Esophagus (tissue), 2 donors: ENCODE results near the gene SESTD1. TPM values are rescaled to one million over a fixed set of nuclear protein-coding genes. Genes with fewer than 3 reads are reported as not detected.
"Not testable (repeated sequence)": the region's sequence is repeated elsewhere in the genome, so short reads cannot be mapped to it uniquely, and the experiment has no call there.

ENCODE experiments used
- H3K27ac ChIP-seq, 2 donors: one replicate each; pipeline ENCODE4 v1.5.1; 2013; ENCODE audit warnings: low read depth in 2 of 2, mild to moderate bottlenecking in 2 of 2, inconsistent platforms in 1 of 2, low read length in 1 of 2, moderate library complexity in 1 of 2
- H3K27me3 ChIP-seq, 2 donors: one replicate each; pipeline ENCODE4 v1.6.1; 2013; ENCODE audit warnings: low read length in 2 of 2, control low read depth in 1 of 2, mild to moderate bottlenecking in 1 of 2; ENCODE audit not compliant: insufficient read depth in 2 of 2, control insufficient read depth in 1 of 2
- H3K36me3 ChIP-seq, 2 donors: one replicate each; pipeline ENCODE4 v1.6.1; 2013; ENCODE audit warnings: low read length in 1 of 2; ENCODE audit not compliant: control insufficient read depth in 2 of 2, insufficient read depth in 2 of 2
- H3K4me1 ChIP-seq, 2 donors: one replicate each; pipeline ENCODE4 v1.6.1; 2013; ENCODE audit warnings: low read length in 1 of 2; ENCODE audit not compliant: control insufficient read depth in 2 of 2, insufficient read depth in 2 of 2
- H3K4me3 ChIP-seq, 2 donors: one replicate each; pipeline ENCODE4 v1.5.1; 2013; ENCODE audit warnings: low read length in 2 of 2, mild to moderate bottlenecking in 2 of 2, low read depth in 1 of 2, moderate library complexity in 1 of 2
- H3K9me3 ChIP-seq, 2 donors: one replicate each; pipeline ENCODE4 v1.6.1; 2013; ENCODE audit warnings: mild to moderate bottlenecking in 2 of 2, low read depth in 1 of 2, low read length in 1 of 2, moderate library complexity in 1 of 2; ENCODE audit not compliant: control insufficient read depth in 2 of 2, insufficient read depth in 1 of 2
- WGBS, 2 donors: extraction: QIAGEN DNeasy Blood & Tissue Kit; methylation state at CpG; one replicate each; pipeline ENCODE4 v1.1.7; 2013; 5-methylcytosine and 5-hydroxymethylcytosine counted together
- polyA plus RNA-seq, 2 donors: library from polyadenylated mRNA; stranded (reverse); fragments of 200-250 nt; gene quantifications; one replicate each; pipeline ENCODE4 v1.2.3, GENCODE V29; 2013
- donor health status: healthy with polysubstance abuse.
- donor health status: Bipolar disorder and iron deficiency.

SESTD1 gene
- polyA plus RNA-seq, 2 donors = 3.0 to 7.6 TPM

DNA sequence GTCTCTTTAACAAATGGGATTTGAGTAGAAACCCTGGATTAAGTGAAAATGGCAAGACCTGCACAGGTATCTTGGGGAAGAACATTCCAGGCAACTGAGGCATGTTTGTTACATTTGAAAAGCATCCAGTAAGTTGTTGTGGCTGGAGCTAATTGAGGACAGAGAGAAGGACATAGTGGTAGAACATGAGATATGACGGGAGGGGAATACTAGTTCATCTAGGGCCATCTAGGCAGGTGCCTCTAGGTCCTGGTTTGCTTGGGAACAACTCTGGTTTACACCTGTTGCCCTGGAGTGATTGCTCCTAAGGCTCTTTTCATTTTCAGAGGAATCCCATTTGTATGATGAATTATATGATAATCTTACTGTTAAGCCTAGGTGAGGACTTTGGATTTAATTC is 194.9 kb downstream of the SESTD1 start:
- no peaks in the 10 kb centered on the region for H3K9me3 ChIP-seq
- no peaks in the 10 kb centered on the region for H3K27me3 ChIP-seq
- no peaks in the 10 kb centered on the region for H3K4me1 ChIP-seq
- no peaks in the 10 kb centered on the region for H3K36me3 ChIP-seq
- no peak overlapping the region for H3K4me3 ChIP-seq
- WGBS, 2 donors = 70 to 88% methylated on average over 1 of the region's 1 CpG
- no peak overlapping the region for H3K27ac ChIP-seq

DNA sequence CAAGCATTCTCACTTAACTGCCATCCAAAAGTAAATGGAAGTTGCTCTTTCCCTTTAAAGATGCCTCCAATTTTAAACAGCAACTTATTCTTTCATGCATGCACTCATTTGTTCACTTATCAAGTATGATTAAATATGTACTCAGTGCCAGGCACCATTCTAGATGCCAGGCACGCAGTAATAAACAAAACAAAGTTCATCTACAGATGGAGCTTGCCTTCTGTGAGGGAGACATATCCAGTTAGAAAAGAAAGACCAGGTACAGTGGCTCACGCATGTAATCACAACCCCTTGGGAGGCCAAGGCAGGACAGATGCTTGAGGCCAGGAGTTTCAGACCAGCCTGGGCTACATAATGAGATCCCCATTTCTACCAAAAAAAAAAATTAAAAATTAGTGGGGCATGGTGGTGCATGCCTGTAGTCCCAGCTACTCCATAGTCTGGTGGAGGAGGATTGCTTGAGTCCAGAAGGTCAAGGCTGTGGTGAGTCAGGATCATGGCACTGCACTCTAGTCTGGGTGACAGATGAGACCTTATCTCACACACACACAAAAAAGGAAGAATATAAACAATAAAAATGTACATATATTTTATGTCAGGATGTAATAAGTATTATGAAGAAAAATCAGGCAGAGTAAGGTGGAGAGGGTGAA is 195.5 kb downstream of the SESTD1 start:
- Histone ChIP-seq H3K4me3 (no peak overlapping the region), H3K36me3 (no peaks in the 10 kb centered on the region), H3K9me3 (no peaks in the 10 kb centered on the region), H3K4me1 (no peaks in the 10 kb centered on the region), H3K27ac (no peak overlapping the region), H3K27me3 (no peaks in the 10 kb centered on the region)
- WGBS, 2 donors = 55 to 67% methylated on average over 2 of the region's 2 CpGs

DNA sequence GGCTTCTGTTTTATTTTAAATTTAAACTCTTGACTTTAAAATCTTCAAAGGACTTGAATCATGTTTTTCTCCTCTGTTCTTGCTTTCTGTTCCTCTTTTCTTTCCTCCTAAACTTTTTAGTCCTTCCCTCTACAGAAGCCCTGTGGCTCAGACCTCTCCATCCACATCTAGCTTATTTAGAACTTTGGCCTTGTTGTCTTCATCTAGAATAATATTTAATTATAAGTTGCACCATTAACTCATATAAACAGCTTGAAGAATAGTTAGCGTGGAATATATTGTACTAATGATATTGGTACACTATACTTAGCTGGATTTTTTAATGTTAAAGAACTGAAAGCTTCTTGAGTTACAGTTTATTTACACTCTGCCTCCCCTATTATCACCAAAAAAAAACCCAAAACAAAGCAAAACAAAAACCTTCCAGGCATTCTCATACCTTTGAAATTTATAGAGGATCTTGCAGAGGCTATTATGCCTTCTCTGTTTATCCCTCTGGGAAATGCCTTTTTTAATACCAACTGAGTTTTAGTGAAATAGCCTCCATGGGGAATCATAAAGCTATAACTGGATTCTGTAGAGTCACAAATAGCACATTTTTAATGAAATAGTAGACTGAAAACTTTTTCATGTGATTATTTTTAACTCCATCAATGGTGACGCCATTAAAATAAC is 205.5 kb downstream of the SESTD1 start:
- Histone ChIP-seq H3K9me3 (no peaks in the 10 kb centered on the region), H3K4me3 (no peak overlapping the region), H3K36me3 (no peaks in the 10 kb centered on the region), H3K27me3 (no peaks in the 10 kb centered on the region), H3K4me1 (no peaks in the 10 kb centered on the region), H3K27ac (no peak overlapping the region)
- 88 to 92% methylated on average over 2 of the region's 2 CpGs for WGBS, 2 donors

DNA sequence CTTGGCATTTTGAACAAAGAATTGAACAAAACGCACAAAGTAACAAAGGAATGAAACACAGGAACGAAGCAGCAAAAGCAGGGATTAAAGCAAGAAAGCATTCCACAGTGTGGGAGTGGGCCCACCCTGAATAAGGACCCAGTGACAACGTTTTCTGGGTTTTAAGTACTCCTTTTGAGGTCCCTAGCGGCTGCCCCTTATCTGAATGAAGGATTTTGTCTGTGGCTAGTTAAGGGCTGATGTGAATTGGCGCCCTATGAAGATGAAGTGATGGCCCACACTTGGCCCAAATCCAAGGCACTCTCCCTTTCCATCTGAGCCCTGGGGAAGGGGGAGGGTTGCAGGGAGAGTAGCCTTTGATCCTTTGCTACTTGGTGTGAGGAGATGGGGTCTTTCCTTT is 206.9 kb downstream of the SESTD1 start:
- Histone ChIP-seq H3K4me1 (no peaks in the 10 kb centered on the region), H3K27ac (no peak overlapping the region), H3K4me3 (no peak overlapping the region), H3K36me3 (no peaks in the 10 kb centered on the region), H3K9me3 (no peaks in the 10 kb centered on the region), H3K27me3 (no peaks in the 10 kb centered on the region)
- WGBS, 2 donors = 81 to 82% methylated on average over 5 of the region's 5 CpGs

DNA sequence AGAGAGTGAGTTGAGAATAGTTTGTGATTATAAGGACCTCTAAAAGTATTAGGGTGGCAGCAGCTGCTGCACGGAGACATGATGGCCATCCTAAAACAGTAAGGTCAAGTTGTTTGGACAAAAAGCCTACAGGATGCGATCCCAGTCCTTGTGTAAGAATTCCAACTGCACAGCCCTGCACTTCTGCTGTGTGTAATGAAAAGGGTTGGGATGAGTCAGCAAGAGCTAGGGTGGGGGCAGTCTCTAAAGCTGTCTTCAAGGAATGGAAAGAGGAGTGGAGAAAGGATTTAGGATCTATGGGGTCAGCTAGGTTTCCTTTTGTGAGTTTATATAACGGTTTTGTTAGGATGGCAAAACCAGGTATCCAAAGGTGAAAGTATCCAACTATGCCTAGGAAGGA is 211.1 kb downstream of the SESTD1 start:
- not testable (repeated sequence) for H3K4me1 ChIP-seq, H3K4me3 ChIP-seq, H3K27ac ChIP-seq, H3K36me3 ChIP-seq, H3K9me3 ChIP-seq, H3K27me3 ChIP-seq
- 87 to 90% methylated on average over 3 of the region's 3 CpGs for WGBS, 2 donors

Other genes with a start within 250 kb of the SESTD1 start
- gene CCDC141, start 214.7 kb downstream of the SESTD1 start, polyA plus RNA-seq = under 1 TPM; 0.01 to 0.06 TPM